ENCODE data around the gene MYH11.
"Not testable (repeated sequence)": the region's sequence is repeated elsewhere in the genome, so short reads cannot be mapped to it uniquely, and the experiment has no call there.

The MYH11 gene

DNA sequence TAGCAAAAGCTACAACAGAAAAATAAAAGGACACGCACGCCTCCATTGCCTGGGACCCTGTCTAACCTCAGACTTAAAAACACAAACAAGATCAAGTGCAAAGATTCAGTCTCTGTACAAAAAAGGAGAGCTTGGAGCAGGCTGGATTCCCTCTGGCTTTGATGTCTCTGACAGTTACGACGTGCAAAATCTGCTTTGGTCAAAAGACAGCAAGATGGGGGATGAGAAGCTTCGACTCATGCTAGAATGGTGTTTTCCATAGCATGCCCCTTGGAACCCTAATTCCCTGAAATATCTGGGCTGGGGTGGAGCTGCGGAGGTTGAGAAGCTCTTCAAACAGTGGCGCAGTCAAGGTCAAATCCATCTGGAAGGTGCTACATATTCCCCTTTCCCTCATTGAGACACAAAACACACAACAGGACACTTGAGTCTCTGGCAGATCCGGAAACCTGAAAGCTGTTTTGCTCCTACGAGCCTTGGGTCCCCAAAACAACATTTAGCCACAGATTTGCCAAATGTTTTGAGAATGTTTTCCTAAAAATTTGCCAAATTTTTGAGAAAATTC is 9.1 kb downstream of the MYH11 start:
- Mint-ChIP-seq H3K4me3 (no peak overlapping the region), H3K27ac (no peak overlapping the region), H3K9me3 (no peaks in the 10 kb centered on the region), H3K4me1 (peaks cover 5% of the 10 kb centered on the region), H3K27me3 (ENCODE audit: low read depth, poor library complexity) (peaks cover 37% of the 10 kb centered on the region), H3K36me3 (ENCODE audit: low read depth) (no peaks in the 10 kb centered on the region)
- DNase-seq: no peak
- TF ChIP-seq, protein P1, sequence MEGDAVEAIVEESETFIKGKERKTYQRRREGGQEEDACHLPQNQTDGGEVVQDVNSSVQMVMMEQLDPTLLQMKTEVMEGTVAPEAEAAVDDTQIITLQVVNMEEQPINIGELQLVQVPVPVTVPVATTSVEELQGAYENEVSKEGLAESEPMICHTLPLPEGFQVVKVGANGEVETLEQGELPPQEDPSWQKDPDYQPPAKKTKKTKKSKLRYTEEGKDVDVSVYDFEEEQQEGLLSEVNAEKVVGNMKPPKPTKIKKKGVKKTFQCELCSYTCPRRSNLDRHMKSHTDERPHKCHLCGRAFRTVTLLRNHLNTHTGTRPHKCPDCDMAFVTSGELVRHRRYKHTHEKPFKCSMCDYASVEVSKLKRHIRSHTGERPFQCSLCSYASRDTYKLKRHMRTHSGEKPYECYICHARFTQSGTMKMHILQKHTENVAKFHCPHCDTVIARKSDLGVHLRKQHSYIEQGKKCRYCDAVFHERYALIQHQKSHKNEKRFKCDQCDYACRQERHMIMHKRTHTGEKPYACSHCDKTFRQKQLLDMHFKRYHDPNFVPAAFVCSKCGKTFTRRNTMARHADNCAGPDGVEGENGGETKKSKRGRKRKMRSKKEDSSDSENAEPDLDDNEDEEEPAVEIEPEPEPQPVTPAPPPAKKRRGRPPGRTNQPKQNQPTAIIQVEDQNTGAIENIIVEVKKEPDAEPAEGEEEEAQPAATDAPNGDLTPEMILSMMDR (IDR thresholded peaks at IDR 0.05): no peak

- DNase-seq: no peak
- Mint-ChIP-seq H3K27ac (no peak overlapping the region), H3K4me3 (no peak overlapping the region), H3K4me1 (peaks cover 5% of the 10 kb centered on the region), H3K27me3 (ENCODE audit: low read depth, poor library complexity) (peaks cover 32% of the 10 kb centered on the region), H3K36me3 (ENCODE audit: low read depth) (no peaks in the 10 kb centered on the region), H3K9me3 (no peaks in the 10 kb centered on the region)
- TF ChIP-seq, protein P1 (IDR thresholded peaks at IDR 0.05): no peak
Observed at GRCh38 chr16:15846510-15846909, 10.3 kb downstream of the MYH11 start.

GRCh38 chr16:15843635-15844279 is 13.1 kb downstream of the MYH11 start:
- no peak for DNase-seq
- TF ChIP-seq, protein P1 (IDR thresholded peaks at IDR 0.05): no peak

GRCh38 chr16:15839204-15839603 is 17.6 kb downstream of the MYH11 start:
- H3K4me3 Mint-ChIP-seq; H3K36me3 Mint-ChIP-seq (ENCODE audit: low read depth); H3K9me3 Mint-ChIP-seq; H3K4me1 Mint-ChIP-seq; DNase-seq; H3K27ac Mint-ChIP-seq: not testable (repeated sequence)
- H3K27me3 Mint-ChIP-seq (ENCODE audit: low read depth, poor library complexity): peaks cover 18% of the 10 kb centered on the region

More at GRCh38 chr16:15843635-15844279, 13.1 kb downstream of the MYH11 start:
- H3K36me3 Mint-ChIP-seq (ENCODE audit: low read depth): no peaks in the 10 kb centered on the region
- no peak overlapping the region for H3K4me3 Mint-ChIP-seq
- H3K9me3 Mint-ChIP-seq: no peaks in the 10 kb centered on the region
- H3K27ac Mint-ChIP-seq: no peak overlapping the region
- peaks cover 32% of the 10 kb centered on the region for H3K27me3 Mint-ChIP-seq (ENCODE audit: low read depth, poor library complexity)
- peaks cover 5% of the 10 kb centered on the region for H3K4me1 Mint-ChIP-seq

DNA sequence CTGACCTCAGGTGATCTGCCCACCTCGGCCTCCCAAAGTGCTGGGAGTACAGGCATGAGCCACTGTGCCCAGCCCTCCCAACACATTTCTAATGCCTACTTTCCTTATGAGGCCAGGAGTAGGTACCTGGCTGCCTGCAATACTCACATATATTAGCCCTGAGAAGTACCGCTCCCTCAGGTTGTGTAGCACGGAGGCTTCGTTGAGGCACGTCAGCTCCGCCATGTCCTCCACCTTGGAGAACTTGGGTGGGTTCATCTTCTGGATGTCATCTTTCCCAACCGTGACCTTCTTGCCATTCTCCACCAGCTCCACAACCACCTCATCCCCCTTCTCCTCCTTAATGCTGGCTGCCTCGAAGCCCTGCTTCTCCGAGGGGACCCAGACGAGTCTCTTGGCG is 19.1 kb downstream of the MYH11 start:
- peaks cover 4% of the 10 kb centered on the region for H3K4me1 Mint-ChIP-seq
- no peaks in the 10 kb centered on the region for H3K36me3 Mint-ChIP-seq (ENCODE audit: low read depth)
- TF ChIP-seq, protein P1 (IDR thresholded peaks at IDR 0.05): no peak
- no peak overlapping the region for H3K4me3 Mint-ChIP-seq
- peaks cover 17% of the 10 kb centered on the region for H3K27me3 Mint-ChIP-seq (ENCODE audit: low read depth, poor library complexity)
- no peak overlapping the region for H3K27ac Mint-ChIP-seq
- no peak for DNase-seq
- H3K9me3 Mint-ChIP-seq: no peaks in the 10 kb centered on the region

DNA sequence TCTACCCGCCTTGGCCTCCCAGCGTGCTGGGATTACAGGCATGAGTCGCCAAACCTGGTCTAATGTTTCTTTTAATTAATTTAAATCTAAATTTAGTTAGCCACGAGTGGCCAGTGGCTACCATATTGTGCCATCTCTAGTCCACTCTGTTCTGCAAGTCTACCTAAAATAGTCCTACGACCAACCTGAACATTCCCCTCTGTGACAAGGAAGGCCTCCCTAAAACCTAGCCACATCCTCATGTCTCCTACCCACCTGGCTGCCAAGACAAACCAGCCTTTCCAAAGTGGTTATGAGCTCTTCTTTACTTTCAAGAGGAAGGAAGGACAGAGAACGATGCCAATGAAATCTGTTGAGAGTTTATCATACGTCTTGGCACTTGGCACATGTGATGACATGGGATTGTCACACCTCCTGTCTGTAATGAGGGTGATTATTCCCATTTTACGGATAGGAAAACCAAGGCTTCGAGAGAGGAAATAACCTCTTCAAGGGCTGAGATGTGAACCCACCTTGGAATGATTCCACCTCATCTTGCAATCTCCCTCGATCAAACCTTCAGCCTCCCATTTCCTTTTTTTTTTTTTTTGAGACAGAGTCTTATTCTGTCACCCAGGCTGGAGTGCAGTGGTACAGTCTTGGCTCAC is 19.7 kb downstream of the MYH11 start:
- no peaks in the 10 kb centered on the region for H3K36me3 Mint-ChIP-seq (ENCODE audit: low read depth)
- H3K9me3 Mint-ChIP-seq: no peaks in the 10 kb centered on the region
- no peak overlapping the region for H3K27ac Mint-ChIP-seq
- DNase-seq: no peak
- H3K27me3 Mint-ChIP-seq (ENCODE audit: low read depth, poor library complexity): peaks cover 17% of the 10 kb centered on the region
- TF ChIP-seq, protein P1 (IDR thresholded peaks at IDR 0.05): no peak
- peaks cover 4% of the 10 kb centered on the region for H3K4me1 Mint-ChIP-seq
- H3K4me3 Mint-ChIP-seq: no peak overlapping the region

Measured in nephron progenitor cell (in vitro differentiated cells).